GM08714 (cell line): Measurements from ENCODE around the gene STK32C.

ENCODE experiments used
- H3K4me3 ChIP-seq: fragments of 200-500 bp; sonication (Bioruptor generic); 2 replicates; pipeline ENCODE4 v1.5.1; 2014; ENCODE audit warnings: mild to moderate bottlenecking, low read length, inconsistent platforms
- ZNF274 ChIP-seq: IDR thresholded peaks from 2 replicates; pipeline ENCODE4 v1.6.1; 2012; ENCODE audit warnings: mild to moderate bottlenecking, low read depth, low read length

The STK32C gene

DNA sequence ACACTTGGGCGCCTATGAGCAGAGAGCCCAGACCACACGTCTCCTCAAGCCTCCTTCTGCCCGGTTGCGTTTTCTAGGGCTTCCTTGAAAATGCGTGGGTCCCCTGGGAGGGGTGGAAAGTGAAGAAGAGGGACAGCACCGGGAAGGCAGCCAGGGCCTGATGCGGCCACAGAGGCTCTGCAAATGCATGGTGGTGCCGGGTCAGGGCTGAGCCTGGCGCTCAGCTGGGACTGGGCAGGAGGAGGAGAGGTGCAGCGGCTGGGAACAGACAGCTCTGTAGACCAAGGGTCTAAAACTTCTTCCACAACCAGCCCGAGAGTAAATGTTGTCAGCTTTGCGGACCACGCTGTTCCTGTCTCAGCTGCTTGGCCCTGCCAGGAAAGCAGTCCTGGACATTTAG, 119.4 kb downstream of the STK32C start:
- no peak overlapping the region for H3K4me3 ChIP-seq
- TF ChIP-seq ZNF274, result no peak

DNA sequence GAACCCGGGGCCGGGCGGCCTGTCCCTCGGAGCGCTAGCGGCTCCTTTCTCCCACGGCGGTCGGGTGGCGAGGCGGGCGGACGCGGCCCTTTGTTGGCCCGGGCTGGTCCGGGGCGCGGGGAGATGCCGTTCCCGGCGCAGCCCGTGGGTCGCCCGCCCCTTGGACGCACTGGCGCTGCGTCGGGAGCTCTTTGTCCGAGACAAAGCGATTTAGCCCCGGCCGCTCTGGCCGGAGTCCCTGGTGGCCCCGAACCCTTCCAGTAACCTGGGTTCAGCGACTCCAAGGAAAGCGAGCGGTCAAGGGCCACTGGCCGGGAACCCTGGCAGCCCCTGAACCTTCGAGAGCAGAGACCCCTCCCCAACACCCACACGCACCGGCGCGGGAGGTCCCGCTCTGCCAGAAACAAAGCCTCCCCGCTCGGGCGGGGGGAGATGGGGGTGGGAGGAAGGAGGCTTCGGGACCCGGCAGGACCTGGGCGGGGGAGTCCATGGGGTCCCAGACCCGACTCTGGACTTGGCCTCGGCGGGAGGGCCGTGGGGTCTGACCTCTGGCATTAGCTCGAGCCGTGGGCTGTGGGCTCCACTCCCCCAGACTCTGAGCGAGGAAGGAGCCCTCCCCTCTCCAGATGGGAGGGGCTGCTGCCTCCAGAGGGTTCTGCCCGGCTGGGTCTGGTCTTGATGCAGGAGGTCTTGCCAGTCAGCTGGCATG, 120.2 kb downstream of the STK32C start:
- no peak overlapping the region for H3K4me3 ChIP-seq
- TF ChIP-seq ZNF274, result no peak

DNA sequence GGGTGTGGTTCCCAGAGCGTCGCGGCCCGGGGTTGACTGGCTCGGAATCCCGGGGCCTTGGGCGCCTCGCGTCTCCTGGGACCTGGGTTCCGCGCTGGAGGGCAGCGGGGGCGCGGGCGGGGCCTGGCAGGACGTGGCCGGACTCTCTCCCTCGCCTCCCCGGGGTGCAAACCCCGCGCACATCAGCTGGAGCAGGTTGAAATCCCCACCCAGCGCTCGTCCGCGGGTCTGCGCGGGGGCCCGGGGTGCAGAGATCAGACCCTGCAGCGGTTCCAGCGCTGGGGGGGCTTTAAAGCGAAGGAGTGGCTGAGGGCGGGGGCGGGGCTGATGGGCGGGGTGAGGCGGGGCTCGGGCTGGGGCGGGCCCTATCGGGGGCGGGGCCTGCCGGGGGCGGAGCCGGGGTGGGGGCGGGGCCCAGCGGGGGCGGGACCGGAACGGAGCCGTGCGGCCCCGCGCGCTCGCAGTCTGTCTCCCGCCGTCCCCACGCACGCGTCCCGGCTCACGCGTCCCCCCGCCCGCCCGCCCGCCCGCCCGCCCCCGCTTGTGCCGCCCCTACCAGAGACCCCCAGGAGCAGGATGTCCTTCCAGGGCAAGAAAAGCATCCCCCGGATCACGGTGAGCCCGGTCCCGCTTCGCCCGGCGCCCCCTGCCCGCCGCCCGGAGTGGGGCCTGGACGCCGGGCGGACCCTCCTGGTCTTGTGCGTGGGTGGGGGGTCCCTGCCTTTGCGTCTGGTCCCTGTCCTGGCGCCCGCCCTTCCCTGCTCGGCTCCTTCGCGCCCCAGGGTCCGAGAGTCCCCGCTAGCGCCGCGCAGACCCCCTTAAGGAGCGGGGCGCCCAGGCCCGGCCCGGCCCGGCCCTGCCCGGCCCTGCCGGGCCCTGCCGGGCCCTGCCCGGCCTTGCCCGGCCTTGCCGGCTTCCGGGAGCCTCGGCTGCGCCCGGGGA, 121.0 kb downstream of the STK32C start, which contains the start of gene DPYSL4:
Gene DPYSL4, plus strand, starts transcription at position 461 of the 942 bp plus-strand sequence. Its CDS starts 116 bp downstream, at position 577.
- no peak for TF ChIP-seq ZNF274
- no peak within 1 kb of the TSS for H3K4me3 ChIP-seq

DNA sequence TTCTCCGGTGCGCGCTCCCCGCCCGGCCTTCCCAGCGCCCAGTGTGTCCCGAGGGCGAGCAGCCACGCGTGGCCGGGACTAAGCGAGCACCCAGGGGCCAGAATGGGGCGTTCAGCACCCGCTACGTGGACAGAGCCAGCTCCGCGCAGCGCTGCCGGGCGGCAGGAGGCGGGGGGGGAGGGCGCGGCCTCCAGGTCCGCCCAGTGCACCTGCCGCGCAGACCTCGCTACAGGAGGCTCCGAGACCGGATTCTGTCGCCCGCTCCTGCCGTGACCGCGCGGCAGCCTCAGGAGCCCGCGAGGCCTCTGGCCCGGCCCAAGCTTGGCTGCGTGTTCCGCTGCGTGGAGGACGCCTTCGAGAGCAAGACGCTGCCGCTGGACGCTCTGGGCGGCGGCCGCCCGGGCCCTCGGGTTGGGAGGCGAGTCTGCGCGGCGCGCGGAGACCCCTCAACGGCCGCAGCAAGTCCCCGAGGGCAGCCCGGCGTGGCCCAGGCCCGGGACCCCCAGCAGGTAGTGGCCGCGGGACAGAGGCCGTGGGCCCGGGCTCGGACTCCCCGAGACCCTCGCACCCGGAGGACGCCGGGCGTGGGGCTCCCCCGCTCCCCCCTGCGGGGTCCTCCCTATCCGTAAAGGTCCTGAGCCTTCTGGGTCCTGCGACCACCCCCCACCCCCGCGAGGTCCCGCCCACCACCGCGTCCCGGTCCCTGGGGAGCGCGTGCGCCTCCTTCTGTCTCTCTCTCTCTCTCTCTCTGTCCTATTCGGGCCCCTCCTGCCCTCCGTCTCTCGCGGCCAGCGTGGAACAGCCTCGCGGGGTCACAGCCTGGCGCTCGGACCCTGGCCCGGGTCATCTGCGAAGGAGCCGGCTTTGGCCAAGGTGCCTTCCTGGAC, 121.9 kb downstream of the STK32C start:
- no peak overlapping the region for H3K4me3 ChIP-seq
- TF ChIP-seq ZNF274, result no peak

DNA sequence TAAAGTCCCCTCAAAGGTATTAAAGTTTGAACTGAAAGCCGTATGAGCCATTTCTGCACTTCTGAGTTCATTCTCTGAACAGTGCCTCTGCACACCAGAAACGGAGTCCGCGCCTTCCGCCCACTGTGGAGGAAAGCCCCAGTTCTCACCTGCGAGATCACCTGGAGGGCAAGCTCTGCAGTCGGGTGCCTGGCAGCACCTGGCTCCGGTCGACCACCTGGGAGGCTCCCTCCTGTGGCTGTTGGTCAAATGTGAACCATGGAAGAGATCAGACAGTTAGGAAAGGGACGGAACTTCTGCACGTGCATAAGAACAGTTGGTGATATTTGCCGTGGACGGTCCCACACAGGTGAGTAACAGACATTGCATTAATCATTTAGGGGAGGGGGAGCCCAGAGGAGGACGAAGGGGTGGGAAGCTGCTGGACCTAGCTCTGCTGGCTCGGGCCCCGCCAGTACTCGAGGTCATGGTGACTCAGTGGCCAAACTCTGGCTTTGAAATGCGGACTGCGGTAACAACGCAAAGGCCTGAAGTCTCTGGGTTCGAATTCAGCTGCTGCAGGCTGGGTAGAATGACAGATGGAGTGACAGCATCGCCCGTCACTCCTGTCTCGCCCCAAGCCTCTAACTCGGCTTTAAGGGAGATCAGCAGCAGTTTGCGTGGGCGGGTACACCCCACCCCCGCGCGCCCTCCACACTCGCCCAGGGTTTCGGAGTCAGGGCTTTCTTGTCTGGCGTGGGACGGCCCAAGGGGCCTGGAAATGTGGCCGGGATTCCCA, 122.7 kb downstream of the STK32C start:
- no peak for TF ChIP-seq ZNF274

DNA sequence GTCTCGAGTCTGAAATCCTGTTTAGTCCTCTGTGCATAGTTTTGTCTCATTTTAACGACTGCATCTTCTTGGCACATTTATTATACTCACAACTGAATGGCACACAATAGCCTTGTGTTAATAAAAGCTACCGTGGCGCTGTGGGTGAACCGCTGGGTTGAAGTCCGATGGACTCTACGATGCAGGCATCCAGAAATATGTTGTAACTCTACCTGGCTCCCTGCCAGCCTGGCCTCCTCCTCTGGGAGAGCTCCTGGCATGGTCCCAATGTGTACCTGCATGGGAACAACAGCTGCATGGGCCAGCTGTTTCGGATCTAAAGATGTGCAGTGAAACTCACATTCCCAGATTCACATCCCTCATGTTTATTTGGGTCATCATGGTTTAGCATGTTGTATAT, 124.7 kb downstream of the STK32C start:
- H3K4me3 ChIP-seq, result no peak overlapping the region
- no peak for TF ChIP-seq ZNF274

More for the DNA sequence above, 122.7 kb downstream of the STK32C start:
- H3K4me3 ChIP-seq, result no peak overlapping the region

DNA sequence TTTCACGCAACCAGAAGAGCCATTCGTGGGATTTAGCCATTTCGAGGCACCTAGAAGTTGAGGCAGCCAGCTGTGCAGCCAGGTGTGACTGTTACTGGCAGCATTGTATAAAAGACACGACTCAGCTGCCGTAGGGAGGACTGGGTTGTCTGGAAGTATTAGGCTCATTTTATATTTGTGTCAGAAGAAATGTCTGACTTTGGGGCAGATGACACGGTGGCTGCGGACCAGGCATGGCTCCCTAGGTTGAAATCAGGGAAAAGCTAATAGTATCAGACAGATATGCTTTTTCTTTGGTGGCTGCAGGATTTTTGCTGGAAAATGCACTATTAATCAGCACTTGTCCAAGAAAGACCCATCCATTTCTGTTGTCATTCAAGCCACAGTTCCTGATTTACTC, 125.2 kb downstream of the STK32C start:
- H3K4me3 ChIP-seq, result no peak overlapping the region
- no peak for TF ChIP-seq ZNF274

DNA sequence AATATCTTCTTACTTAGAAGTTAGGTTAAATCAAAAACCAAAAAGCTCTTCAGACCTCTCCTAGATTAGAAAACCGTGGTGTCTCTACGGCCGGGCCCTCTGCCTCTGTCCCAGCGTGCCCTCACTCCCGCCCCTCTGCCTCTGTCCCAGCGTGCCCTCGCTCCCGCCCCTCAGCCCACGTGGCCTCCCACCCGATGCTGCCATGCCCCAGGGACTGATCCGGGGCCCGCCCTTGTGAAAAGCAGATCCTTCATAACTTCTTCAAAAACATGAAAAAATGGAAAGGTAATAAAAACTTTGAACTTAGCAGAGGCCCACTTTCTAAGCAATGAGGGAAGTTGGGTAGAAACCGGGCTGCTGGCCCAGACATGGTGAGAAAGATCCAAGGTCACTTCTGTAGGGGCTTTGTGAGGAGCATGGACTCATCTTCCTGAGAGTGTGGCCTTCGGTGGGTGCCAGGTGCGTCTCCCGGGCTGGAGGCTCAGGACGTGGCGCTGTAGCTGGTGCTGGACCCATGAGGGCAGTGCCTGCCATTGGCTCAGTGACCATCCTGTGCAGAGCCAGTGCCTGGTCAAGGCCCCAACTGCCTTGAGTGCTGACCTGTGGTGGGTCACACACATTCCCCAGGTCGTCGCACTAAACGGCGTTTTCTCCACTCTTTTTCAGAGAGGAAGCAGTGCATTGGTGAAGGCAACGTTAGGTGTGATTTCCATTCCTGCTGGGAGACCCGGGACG, 125.9 kb downstream of the STK32C start:
- H3K4me3 ChIP-seq, result no peak overlapping the region
- TF ChIP-seq ZNF274, result no peak

DNA sequence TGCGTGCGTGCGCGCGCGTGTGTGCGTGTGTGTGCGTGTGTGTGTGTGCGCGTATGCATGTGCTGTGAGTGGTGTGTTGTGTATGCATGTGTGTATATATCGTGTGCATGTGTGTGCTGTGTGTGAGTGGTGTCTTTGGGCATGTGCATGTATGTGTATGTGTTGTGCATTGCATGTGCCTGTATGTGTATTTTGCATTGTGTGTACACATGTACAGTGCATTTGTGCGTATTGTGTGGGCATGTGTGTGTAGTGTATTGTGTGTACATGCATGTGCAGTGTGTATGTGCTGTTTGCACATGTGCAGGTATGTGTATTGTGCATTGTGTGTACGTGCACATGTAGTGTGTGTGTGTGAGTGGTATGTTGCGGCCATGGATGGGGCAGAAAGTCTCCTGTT, 127.0 kb downstream of the STK32C start:
- no peak for TF ChIP-seq ZNF274
- no peak overlapping the region for H3K4me3 ChIP-seq

DNA sequence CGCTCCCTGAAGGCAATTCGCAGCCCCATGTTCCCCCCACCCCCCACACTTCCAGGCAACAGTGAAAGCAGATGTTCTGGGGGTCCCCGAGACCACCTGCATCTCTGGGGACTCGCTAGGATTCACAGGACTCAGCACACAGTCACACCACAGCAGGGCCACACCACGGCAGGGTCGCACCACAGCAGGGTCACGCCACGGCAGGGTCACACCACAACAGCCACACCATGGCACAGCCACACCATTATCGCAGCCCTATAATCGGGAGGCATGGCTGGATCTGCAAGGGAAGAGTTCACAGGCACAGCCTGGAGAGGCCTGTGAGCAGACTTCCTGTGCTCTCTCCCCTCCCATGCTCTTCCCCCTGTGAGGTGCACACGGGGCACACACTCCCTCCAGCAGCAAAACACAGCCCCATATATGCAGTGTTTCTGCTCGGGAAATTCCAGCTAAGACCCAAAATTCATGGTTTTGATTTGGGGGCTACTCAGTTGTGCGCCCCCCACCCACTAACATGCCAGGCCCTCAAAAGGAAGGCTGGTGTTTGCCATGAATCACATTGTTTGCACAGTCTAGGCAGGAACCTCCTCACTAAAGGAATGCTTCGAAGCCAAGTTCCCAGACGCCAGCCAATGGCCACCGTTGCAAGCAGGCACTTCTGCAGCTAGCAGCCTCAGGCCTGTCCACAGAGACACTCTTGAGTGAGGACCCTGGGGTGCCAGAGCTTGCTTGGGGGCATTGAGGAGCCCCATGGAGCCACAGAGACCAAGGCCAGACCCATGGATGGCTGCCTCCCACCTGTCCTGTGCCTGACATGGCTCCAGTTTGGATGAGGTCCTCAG, 128.0 kb downstream of the STK32C start:
- no peak for TF ChIP-seq ZNF274
- no peak overlapping the region for H3K4me3 ChIP-seq

DNA sequence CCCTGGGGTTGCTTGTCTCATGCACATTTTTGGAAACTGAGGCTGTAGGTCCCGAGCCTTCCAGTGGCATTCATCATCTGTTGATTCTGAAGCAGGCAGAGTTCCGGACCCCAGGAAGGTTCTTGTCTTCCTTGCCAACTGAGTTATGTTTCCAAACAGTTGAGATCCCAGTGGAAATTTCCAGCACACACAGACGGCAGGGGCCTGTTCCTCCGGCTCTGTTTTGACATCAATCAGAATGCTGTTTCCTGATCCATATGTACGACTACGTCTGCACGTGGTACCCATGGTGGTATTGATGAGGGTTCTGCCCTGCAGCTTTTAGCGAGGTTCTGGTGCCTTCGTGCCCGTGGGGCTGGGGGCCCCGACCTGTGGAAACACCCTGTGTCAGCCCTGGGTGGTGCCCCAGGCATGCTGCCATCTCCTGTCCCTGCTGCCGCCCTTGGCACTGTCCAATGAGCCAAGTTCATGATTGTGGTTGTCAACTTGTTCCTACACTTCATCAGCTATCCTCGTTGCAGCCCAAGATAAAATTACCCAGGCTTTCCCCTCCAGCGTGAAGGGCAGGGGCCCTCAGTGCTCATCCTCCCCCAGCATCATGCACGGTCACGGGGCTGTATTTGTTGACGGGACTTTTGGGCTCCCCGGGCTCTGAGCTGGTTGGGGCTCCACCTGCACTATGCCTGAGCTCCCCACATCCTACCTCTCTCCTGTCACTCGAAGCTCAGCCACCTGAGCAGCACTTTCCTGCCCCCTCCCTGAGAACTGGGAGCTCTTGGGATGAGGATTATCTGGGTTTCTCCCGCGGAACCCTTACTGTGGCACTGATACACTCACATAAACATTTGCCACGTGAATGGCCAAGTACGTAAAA, 128.8 kb downstream of the STK32C start:
- TF ChIP-seq ZNF274, result no peak
- H3K4me3 ChIP-seq, result no peak overlapping the region

DNA sequence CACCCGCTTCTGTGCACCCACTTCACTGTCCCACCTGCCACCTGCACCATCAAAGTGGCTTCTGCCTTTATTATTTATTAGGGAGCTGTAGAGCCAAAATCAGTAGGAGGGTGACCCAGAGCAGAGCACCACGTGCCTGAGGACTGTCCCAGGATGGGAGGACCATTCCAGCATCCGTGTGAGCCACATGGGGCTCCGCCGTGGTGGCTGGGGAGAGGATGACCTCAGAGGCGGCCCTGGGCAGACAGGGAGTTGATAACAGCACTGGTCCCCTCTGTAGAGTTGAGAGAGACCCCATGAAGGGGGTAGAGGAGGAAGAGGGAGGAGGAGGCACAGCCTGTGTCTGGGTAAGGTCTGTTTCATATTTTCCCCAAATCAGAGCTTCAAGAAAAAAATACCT, 129.7 kb downstream of the STK32C start:
- H3K4me3 ChIP-seq, result no peak overlapping the region
- no peak for TF ChIP-seq ZNF274
